Bronchial epithelial cell (primary cell): ENCODE measurements around the gene NFAT5. TPM values are rescaled to one million over a fixed set of nuclear protein-coding genes. Genes with fewer than 3 reads are reported as not detected.

ENCODE experiments used
- DNase-seq: peaks from one replicate; pipeline ENCODE4 v3.0.0-alpha.2; 2010; ENCODE audit warnings: low read depth
- FAIRE-seq: peaks from 2 replicates; lab custom pipeline; 2011; peaks lifted over from hg19 to GRCh38; lab: Jason Lieb, UNC
- H3K27me3 ChIP-seq: 2 replicates; pipeline ENCODE4 v1.5.1; 2011; ENCODE audit warnings: low read length; ENCODE audit not compliant: control insufficient read depth, insufficient read depth
- H3K36me3 ChIP-seq: 2 replicates; pipeline ENCODE4 v1.5.1; 2011; ENCODE audit warnings: low read length; ENCODE audit not compliant: control insufficient read depth, insufficient read depth
- H3K4me3 ChIP-seq: 2 replicates; pipeline ENCODE4 v1.5.1; 2011; ENCODE audit warnings: mild to moderate bottlenecking, low read depth, low read length, control low read depth
- CTCF ChIP-seq: IDR thresholded peaks from 2 replicates; pipeline ENCODE4 v1.5.1; 2011; ENCODE audit warnings: mild to moderate bottlenecking, moderate library complexity, low read length, control low read depth, inconsistent platforms; ENCODE audit not compliant: insufficient read depth, severe bottlenecking
- total RNA-seq: library from RNA; depleted of rRNA; stranded (reverse); fragments of >200 nt; gene quantifications from 2 replicates; pipeline ENCODE4 v1.2.1, GENCODE V29; 2014

NFAT5 gene
- total RNA-seq, 1 donor from 2014 or later, result 11.1 TPM

- H3K36me3 ChIP-seq, result peaks cover 14% of the 10 kb centered on the region
Measured at GRCh38 chr16:69693916-69694315, 128.2 kb downstream of the NFAT5 start.

GRCh38 chr16:69698404-69698803 is 132.6 kb downstream of the NFAT5 start:
- no peak overlapping the region for H3K4me3 ChIP-seq
- peaks cover 4% of the 10 kb centered on the region for H3K36me3 ChIP-seq
- no peaks in the 10 kb centered on the region for H3K27me3 ChIP-seq
- DNase-seq (no peak), FAIRE-seq (no peak)
- TF ChIP-seq CTCF, result no peak

More at GRCh38 chr16:69693916-69694315, 128.2 kb downstream of the NFAT5 start:
- Histone ChIP-seq H3K4me3 (no peak overlapping the region), H3K27me3 (no peaks in the 10 kb centered on the region)
- no peak for TF ChIP-seq CTCF
- DNase-seq (no peak), FAIRE-seq (no peak)

- no peaks in the 10 kb centered on the region for H3K27me3 ChIP-seq
- FAIRE-seq (no peak), DNase-seq (no peak)
- no peak overlapping the region for H3K4me3 ChIP-seq
- TF ChIP-seq CTCF, result no peak
- H3K36me3 ChIP-seq, result peaks cover 2% of the 10 kb centered on the region
Measured at GRCh38 chr16:69699915-69700314, 134.1 kb downstream of the NFAT5 start.

GRCh38 chr16:69701452-69701851 is 135.7 kb downstream of the NFAT5 start:
- DNase-seq, result no peak
- Histone ChIP-seq H3K4me3 (no peak overlapping the region), H3K36me3 (peaks cover 2% of the 10 kb centered on the region), H3K27me3 (no peaks in the 10 kb centered on the region)
- no peak for TF ChIP-seq CTCF
- FAIRE-seq, result no peak

- TF ChIP-seq CTCF, result no peak
- Histone ChIP-seq H3K4me3 (no peak overlapping the region), H3K36me3 (peaks cover 2% of the 10 kb centered on the region), H3K27me3 (no peaks in the 10 kb centered on the region)
- FAIRE-seq, result no peak
- no peak for DNase-seq
Measured at GRCh38 chr16:69701866-69702265, 136.1 kb downstream of the NFAT5 start.

GRCh38 chr16:69703638-69704037 is 137.9 kb downstream of the NFAT5 start:
- no peaks in the 10 kb centered on the region for H3K27me3 ChIP-seq
- H3K36me3 ChIP-seq, result no peaks in the 10 kb centered on the region
- FAIRE-seq (no peak), DNase-seq (no peak)
- H3K4me3 ChIP-seq, result no peak overlapping the region
- no peak for TF ChIP-seq CTCF
